HepG2 (cell line): Measurements from ENCODE around the gene PCGF6. TPM values are rescaled to one million over a fixed set of nuclear protein-coding genes. Genes with fewer than 3 reads are reported as not detected.

Source experiments
- ESRRA ChIP-seq: sonication (generic); formaldehyde crosslinking; IDR thresholded peaks from 2 replicates; pipeline ENCODE4 v1.5.1; 2020; ENCODE audit warnings: mild to moderate bottlenecking, low read depth, missing genetic modification reagents
- JUNB ChIP-seq: sonication (generic); formaldehyde crosslinking; IDR thresholded peaks from 2 replicates; pipeline ENCODE4 v1.8.0; 2022; ENCODE audit warnings: missing genetic modification reagents, mild to moderate bottlenecking, borderline replicate concordance
- NFYC ChIP-seq: IDR thresholded peaks from 2 replicates; pipeline ENCODE4 v1.6.1; 2016; ENCODE audit warnings: missing genetic modification reagents, missing compliant biosample characterization
- RBM39 ChIP-seq: fragments of 200-400 bp; formaldehyde crosslinking; IDR thresholded peaks from one replicate; pipeline ENCODE4 v1.6.1; 2018; ENCODE audit warnings: antibody characterized with exemption, mild to moderate bottlenecking, low read depth, low read length; ENCODE audit not compliant: poor library complexity, severe bottlenecking
- SETDB1 ChIP-seq: sonication (generic); formaldehyde crosslinking; IDR thresholded peaks from 2 replicates; pipeline ENCODE4 v1.5.1; 2020; ENCODE audit warnings: missing genetic modification reagents, mild to moderate bottlenecking, borderline replicate concordance
- SIX1 ChIP-seq: sonication (generic); formaldehyde crosslinking; IDR thresholded peaks from 2 replicates; pipeline ENCODE4 v1.4.0; 2020; ENCODE audit warnings: missing genetic modification reagents, borderline replicate concordance
- ZNF629 ChIP-seq: sonication (generic); formaldehyde crosslinking; conservative IDR thresholded peaks from 2 replicates; pipeline ENCODE4 v1.5.0; 2020; ENCODE audit warnings: missing genetic modification reagents
- ZSCAN25 ChIP-seq: sonication (generic); formaldehyde crosslinking; IDR thresholded peaks from 2 replicates; pipeline ENCODE4 v1.8.0; 2022; ENCODE audit warnings: mild to moderate bottlenecking, missing genetic modification reagents
- polyA plus RNA-seq, 8 experiments: library from polyadenylated mRNA; depleted of rRNA in 3 of 8; stranded (reverse) in 7 of 8; unstranded in 1 of 8; fragments of >200 nt; fragmentation: Illumina TruSeq in 4 of 8; extraction: Trizol in 4 of 8; gene quantifications; 2 replicates each; pipeline versions ENCODE4 v1.2.1 to v1.2.3, GENCODE V29; 2011 to 2016; ENCODE audit warnings: low read depth in 4 of 8, missing spikeins in 1 of 8, mixed read lengths in 1 of 8; ENCODE audit not compliant: insufficient read depth in 1 of 8
- total RNA-seq, 5 experiments: library from RNA; depleted of rRNA; stranded (reverse); fragments of >200 nt; fragmentation: Illumina TruSeq; extraction: Trizol; gene quantifications; 2 replicates each; pipeline ENCODE4 v1.2.3, GENCODE V29; 2016; ENCODE audit warnings: low read depth in 1 of 5
- TF ChIP-seq, protein P1 (sequence below): sonication (generic); formaldehyde crosslinking; IDR thresholded peaks from 2 replicates; pipeline ENCODE4 v1.5.1; 2020; ENCODE audit warnings: missing genetic modification reagents, mild to moderate bottlenecking, borderline replicate concordance
- TF ChIP-seq, protein P2 (sequence below): sonication (generic); formaldehyde crosslinking; IDR thresholded peaks from 2 replicates; pipeline ENCODE4 v1.4.0; 2020; ENCODE audit warnings: mild to moderate bottlenecking, low read depth, missing genetic modification reagents
- TF ChIP-seq, protein P3 (sequence below): sonication (generic); formaldehyde crosslinking; IDR thresholded peaks from 2 replicates; pipeline ENCODE4 v1.4.0; 2020; ENCODE audit warnings: missing genetic modification reagents
- TF ChIP-seq, protein P4 (sequence below): sonication (generic); formaldehyde crosslinking; IDR thresholded peaks from 2 replicates; pipeline ENCODE4 v1.4.0; 2020; ENCODE audit warnings: missing genetic modification reagents
- TF ChIP-seq, protein P5 (sequence below): sonication (generic); formaldehyde crosslinking; IDR thresholded peaks from 2 replicates; pipeline ENCODE4 v1.5.1; 2020; ENCODE audit warnings: missing genetic modification reagents, mild to moderate bottlenecking, borderline replicate concordance
- TF ChIP-seq, protein P6 (sequence below): sonication (generic); formaldehyde crosslinking; IDR thresholded peaks from 2 replicates; pipeline ENCODE4 v1.5.0; 2020; ENCODE audit warnings: mild to moderate bottlenecking, low read depth, missing genetic modification reagents, borderline replicate concordance
- TF ChIP-seq, protein P7 (sequence below): sonication (generic); formaldehyde crosslinking; IDR thresholded peaks from 2 replicates; pipeline ENCODE4 v1.5.0; 2020; ENCODE audit warnings: mild to moderate bottlenecking, missing genetic modification reagents, borderline replicate concordance

The PCGF6 gene
- total and polyA plus RNA-seq, 2 of the 13 experiments (the other 11 are each of a cell fraction or from before 2014, with no cell fraction given) = 5.2 to 19.4 TPM

DNA sequence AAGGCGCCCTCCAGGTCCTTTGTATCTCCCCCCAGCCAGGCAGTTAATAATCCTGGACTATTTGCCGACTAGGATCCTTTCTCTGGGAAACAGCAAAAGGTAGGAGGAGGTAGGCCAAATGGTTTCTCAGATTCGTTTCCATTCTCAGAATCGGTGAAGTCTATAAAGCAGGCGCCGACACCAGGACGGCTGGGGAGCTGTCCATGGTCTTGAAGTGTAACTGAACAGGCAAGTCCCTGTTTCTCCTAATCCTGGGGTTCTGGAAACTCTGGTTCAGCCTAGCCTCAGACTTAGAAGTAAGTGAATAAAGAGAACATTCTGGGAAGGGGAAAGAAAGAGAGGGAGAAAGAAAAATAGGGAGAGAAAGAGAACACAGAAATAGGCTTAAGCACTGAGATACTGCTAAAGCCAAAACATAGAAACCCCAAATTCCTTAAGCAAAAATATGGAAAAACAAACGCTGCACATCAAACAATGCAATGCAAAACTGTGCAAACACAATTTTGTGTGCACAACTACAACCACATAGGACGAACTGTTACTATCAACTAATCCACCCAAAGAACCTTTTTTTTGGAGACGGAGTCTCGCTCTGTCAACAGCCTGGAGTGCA is 85.1 kb downstream of the PCGF6 start (continued):
- TF ChIP-seq, protein P1, sequence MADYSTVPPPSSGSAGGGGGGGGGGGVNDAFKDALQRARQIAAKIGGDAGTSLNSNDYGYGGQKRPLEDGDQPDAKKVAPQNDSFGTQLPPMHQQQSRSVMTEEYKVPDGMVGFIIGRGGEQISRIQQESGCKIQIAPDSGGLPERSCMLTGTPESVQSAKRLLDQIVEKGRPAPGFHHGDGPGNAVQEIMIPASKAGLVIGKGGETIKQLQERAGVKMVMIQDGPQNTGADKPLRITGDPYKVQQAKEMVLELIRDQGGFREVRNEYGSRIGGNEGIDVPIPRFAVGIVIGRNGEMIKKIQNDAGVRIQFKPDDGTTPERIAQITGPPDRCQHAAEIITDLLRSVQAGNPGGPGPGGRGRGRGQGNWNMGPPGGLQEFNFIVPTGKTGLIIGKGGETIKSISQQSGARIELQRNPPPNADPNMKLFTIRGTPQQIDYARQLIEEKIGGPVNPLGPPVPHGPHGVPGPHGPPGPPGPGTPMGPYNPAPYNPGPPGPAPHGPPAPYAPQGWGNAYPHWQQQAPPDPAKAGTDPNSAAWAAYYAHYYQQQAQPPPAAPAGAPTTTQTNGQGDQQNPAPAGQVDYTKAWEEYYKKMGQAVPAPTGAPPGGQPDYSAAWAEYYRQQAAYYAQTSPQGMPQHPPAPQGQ = no peak
- peak; percentile 59; the same call in 1 of the 2 replicates for TF ChIP-seq SIX1
- TF ChIP-seq NFYC (CRISPR knock-in tag) = no peak
- no peak for TF ChIP-seq ZSCAN25 (CRISPR knock-in tag)
- TF ChIP-seq JUNB (CRISPR knock-in tag) = no peak
- TF ChIP-seq, protein P2, sequence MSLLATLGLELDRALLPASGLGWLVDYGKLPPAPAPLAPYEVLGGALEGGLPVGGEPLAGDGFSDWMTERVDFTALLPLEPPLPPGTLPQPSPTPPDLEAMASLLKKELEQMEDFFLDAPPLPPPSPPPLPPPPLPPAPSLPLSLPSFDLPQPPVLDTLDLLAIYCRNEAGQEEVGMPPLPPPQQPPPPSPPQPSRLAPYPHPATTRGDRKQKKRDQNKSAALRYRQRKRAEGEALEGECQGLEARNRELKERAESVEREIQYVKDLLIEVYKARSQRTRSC = no peak
- TF ChIP-seq, protein P3, sequence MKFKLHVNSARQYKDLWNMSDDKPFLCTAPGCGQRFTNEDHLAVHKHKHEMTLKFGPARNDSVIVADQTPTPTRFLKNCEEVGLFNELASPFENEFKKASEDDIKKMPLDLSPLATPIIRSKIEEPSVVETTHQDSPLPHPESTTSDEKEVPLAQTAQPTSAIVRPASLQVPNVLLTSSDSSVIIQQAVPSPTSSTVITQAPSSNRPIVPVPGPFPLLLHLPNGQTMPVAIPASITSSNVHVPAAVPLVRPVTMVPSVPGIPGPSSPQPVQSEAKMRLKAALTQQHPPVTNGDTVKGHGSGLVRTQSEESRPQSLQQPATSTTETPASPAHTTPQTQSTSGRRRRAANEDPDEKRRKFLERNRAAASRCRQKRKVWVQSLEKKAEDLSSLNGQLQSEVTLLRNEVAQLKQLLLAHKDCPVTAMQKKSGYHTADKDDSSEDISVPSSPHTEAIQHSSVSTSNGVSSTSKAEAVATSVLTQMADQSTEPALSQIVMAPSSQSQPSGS = peak; percentile 65; the same call in 1 of the 2 replicates
- TF ChIP-seq ZNF629 (CRISPR knock-in tag) = no peak
- TF ChIP-seq, protein P4, sequence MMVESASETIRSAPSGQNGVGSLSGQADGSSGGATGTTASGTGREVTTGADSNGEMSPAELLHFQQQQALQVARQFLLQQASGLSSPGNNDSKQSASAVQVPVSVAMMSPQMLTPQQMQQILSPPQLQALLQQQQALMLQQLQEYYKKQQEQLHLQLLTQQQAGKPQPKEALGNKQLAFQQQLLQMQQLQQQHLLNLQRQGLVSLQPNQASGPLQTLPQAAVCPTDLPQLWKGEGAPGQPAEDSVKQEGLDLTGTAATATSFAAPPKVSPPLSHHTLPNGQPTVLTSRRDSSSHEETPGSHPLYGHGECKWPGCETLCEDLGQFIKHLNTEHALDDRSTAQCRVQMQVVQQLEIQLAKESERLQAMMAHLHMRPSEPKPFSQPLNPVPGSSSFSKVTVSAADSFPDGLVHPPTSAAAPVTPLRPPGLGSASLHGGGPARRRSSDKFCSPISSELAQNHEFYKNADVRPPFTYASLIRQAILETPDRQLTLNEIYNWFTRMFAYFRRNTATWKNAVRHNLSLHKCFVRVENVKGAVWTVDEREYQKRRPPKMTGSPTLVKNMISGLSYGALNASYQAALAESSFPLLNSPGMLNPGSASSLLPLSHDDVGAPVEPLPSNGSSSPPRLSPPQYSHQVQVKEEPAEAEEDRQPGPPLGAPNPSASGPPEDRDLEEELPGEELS (CRISPR knock-in tag) = peak; percentile 35; the same call in 1 of the 2 replicates
- TF ChIP-seq RBM39 = no peak
- TF ChIP-seq, protein P5, sequence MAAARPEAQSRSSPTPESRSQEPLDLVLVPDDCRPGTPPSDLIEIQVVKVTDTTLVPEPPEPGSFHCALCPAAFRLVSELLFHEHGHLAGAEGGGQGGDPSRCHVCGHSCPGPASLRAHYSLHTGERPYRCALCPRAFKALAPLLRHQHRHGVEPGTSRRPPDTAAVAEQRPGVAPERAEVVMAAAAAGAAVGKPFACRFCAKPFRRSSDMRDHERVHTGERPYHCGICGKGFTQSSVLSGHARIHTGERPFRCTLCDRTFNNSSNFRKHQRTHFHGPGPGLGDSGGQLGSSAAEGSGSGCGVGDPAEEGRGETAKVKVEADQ = no peak
- TF ChIP-seq, protein P6, sequence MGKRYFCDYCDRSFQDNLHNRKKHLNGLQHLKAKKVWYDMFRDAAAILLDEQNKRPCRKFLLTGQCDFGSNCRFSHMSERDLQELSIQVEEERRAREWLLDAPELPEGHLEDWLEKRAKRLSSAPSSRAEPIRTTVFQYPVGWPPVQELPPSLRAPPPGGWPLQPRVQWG = no peak
- no peak for TF ChIP-seq ESRRA (CRISPR knock-in tag)
- TF ChIP-seq, protein P7, sequence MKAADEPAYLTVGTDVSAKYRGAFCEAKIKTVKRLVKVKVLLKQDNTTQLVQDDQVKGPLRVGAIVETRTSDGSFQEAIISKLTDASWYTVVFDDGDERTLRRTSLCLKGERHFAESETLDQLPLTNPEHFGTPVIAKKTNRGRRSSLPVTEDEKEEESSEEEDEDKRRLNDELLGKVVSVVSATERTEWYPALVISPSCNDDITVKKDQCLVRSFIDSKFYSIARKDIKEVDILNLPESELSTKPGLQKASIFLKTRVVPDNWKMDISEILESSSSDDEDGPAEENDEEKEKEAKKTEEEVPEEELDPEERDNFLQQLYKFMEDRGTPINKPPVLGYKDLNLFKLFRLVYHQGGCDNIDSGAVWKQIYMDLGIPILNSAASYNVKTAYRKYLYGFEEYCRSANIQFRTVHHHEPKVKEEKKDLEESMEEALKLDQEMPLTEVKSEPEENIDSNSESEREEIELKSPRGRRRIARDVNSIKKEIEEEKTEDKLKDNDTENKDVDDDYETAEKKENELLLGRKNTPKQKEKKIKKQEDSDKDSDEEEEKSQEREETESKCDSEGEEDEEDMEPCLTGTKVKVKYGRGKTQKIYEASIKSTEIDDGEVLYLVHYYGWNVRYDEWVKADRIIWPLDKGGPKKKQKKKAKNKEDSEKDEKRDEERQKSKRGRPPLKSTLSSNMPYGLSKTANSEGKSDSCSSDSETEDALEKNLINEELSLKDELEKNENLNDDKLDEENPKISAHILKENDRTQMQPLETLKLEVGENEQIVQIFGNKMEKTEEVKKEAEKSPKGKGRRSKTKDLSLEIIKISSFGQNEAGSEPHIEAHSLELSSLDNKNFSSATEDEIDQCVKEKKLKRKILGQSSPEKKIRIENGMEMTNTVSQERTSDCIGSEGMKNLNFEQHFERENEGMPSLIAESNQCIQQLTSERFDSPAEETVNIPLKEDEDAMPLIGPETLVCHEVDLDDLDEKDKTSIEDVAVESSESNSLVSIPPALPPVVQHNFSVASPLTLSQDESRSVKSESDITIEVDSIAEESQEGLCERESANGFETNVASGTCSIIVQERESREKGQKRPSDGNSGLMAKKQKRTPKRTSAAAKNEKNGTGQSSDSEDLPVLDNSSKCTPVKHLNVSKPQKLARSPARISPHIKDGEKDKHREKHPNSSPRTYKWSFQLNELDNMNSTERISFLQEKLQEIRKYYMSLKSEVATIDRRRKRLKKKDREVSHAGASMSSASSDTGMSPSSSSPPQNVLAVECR (CRISPR knock-in tag) = peak; percentile 57
- no peak for TF ChIP-seq SETDB1 (CRISPR knock-in tag)
